Suppressor macrophage treated with lipopolysaccharide for 1 hour (primary cell): ENCODE data around the gene TTBK1.

Experiments used
- DNase-seq, 3 donors: peaks; one replicate each; pipeline ENCODE4 v3.0.0-alpha.2; 2020 to 2022

TTBK1 gene

GRCh38 chr6:43256670-43257366 lies 13.5 kb downstream of the TTBK1 start:
- DNase-seq, result no peak

- peak; percentile 56 to 82 (median 76) for DNase-seq
Measured at GRCh38 chr6:43257367-43258145, 14.3 kb downstream of the TTBK1 start.

GRCh38 chr6:43258180-43258579 lies 14.9 kb downstream of the TTBK1 start:
- DNase-seq, result no peak

GRCh38 chr6:43258807-43259686 lies 15.8 kb downstream of the TTBK1 start:
- no peak for DNase-seq

GRCh38 chr6:43260791-43261190 lies 17.5 kb downstream of the TTBK1 start:
- no peak for DNase-seq

- DNase-seq, result no peak
Measured at GRCh38 chr6:43261198-43261597, 17.9 kb downstream of the TTBK1 start.

GRCh38 chr6:43262000-43262779 lies 18.9 kb downstream of the TTBK1 start:
- no peak for DNase-seq

- no peak for DNase-seq
Measured at GRCh38 chr6:43262780-43263313, 19.6 kb downstream of the TTBK1 start.

GRCh38 chr6:43263314-43264178 lies 20.3 kb downstream of the TTBK1 start:
- peak; percentile 82 to 92 (median 90) for DNase-seq

- peak in 2 of 3 donors; percentile 42 to 43 for DNase-seq
Measured at GRCh38 chr6:43264599-43265145, 21.4 kb downstream of the TTBK1 start.

- no peak for DNase-seq
Measured at GRCh38 chr6:43265564-43265963, 22.3 kb downstream of the TTBK1 start.

GRCh38 chr6:43267619-43268354 lies 24.5 kb downstream of the TTBK1 start:
- no peak for DNase-seq

- DNase-seq, result no peak
Measured at GRCh38 chr6:43268355-43268700, 25.0 kb downstream of the TTBK1 start.

GRCh38 chr6:43268782-43269272 lies 25.5 kb downstream of the TTBK1 start:
- no peak for DNase-seq

GRCh38 chr6:43269273-43270007 lies 26.2 kb downstream of the TTBK1 start:
- peak in 1 of 3 donors; percentile 48 for DNase-seq

- no peak for DNase-seq
Measured at GRCh38 chr6:43271103-43271815, 28.0 kb downstream of the TTBK1 start.

GRCh38 chr6:43271944-43272343 lies 28.7 kb downstream of the TTBK1 start:
- no peak for DNase-seq

- DNase-seq, result no peak
Measured at GRCh38 chr6:43273707-43274106, 30.4 kb downstream of the TTBK1 start.
